ENCODE measurements around the gene TIMD4.

Gene TIMD4

GRCh38 chr5:156920861-156921431 is 42.1 kb downstream of the TIMD4 start:
- DNase-seq = no peak

- no peak for DNase-seq
Measured at GRCh38 chr5:156920042-156920860, 42.8 kb downstream of the TIMD4 start.

- DNase-seq = no peak
Measured at GRCh38 chr5:156918311-156918845, 44.6 kb downstream of the TIMD4 start.

- no peak for DNase-seq
Measured at GRCh38 chr5:156914371-156914737, 48.7 kb downstream of the TIMD4 start.

- peak; percentile 3 to 4 for DNase-seq
Measured at GRCh38 chr5:156913719-156914370, 49.2 kb downstream of the TIMD4 start.

GRCh38 chr5:156913355-156913718 is 49.7 kb downstream of the TIMD4 start:
- DNase-seq = no peak

GRCh38 chr5:156912869-156913268 is 50.2 kb downstream of the TIMD4 start:
- DNase-seq = no peak

GRCh38 chr5:156909180-156909579 is 53.8 kb downstream of the TIMD4 start:
- DNase-seq = no peak

- DNase-seq = no peak
Measured at GRCh38 chr5:156907667-156908066, 55.4 kb downstream of the TIMD4 start.

- no peak for DNase-seq
Measured at GRCh38 chr5:156906807-156907206, 56.2 kb downstream of the TIMD4 start.

- no peak for DNase-seq
Measured at GRCh38 chr5:156896546-156896945, 66.5 kb downstream of the TIMD4 start.

- no peak for DNase-seq
Measured at GRCh38 chr5:156893517-156893916, 69.5 kb downstream of the TIMD4 start.

- no peak for DNase-seq
Measured at GRCh38 chr5:156892864-156893263, 70.2 kb downstream of the TIMD4 start.

GRCh38 chr5:156892223-156892622 is 70.8 kb downstream of the TIMD4 start:
- DNase-seq = no peak

- DNase-seq = no peak
Measured at GRCh38 chr5:156888520-156888919, 74.5 kb downstream of the TIMD4 start.

- DNase-seq = no peak
Measured at GRCh38 chr5:156883316-156883875, 79.6 kb downstream of the TIMD4 start.

GRCh38 chr5:156879665-156880285 is 83.3 kb downstream of the TIMD4 start:
- no peak for DNase-seq

GRCh38 chr5:156871212-156871611 is 91.8 kb downstream of the TIMD4 start:
- DNase-seq = no peak

GRCh38 chr5:156870498-156870839 is 92.6 kb downstream of the TIMD4 start:
- no peak for DNase-seq
